ENCODE data around the gene EPN1.
A peak's percentile ranks its signal among the peaks of the same experiment; 100 is the strongest.

Gene EPN1

GRCh38 chr19:55677572-55678028, 2.6 kb downstream of the EPN1 start:
- DNase-seq (ENCODE audit: low read depth): no peak
- no peak for TF ChIP-seq CTCF (IDR thresholded peaks at IDR 0.05; ENCODE audit: control insufficient read depth, extremely low read depth, insufficient read depth)
- peak overlapping the region; percentile 77 for H3K4me3 ChIP-seq (ENCODE audit: low read depth, low read length)

GRCh38 chr19:55678121-55678671, 3.2 kb downstream of the EPN1 start:
- H3K4me3 ChIP-seq (ENCODE audit: low read depth, low read length): peak overlapping the region; percentile 77; the same call in 1 of the 2 replicates
- no peak for TF ChIP-seq CTCF (IDR thresholded peaks at IDR 0.05; ENCODE audit: control insufficient read depth, extremely low read depth, insufficient read depth)
- no peak for DNase-seq (ENCODE audit: low read depth)

GRCh38 chr19:55679343-55680257, 4.6 kb downstream of the EPN1 start:
- DNase-seq (ENCODE audit: low read depth): no peak
- TF ChIP-seq CTCF (IDR thresholded peaks at IDR 0.05; ENCODE audit: control insufficient read depth, extremely low read depth, insufficient read depth): no peak
- H3K4me3 ChIP-seq (ENCODE audit: low read depth, low read length): no peak overlapping the region

GRCh38 chr19:55680339-55681130, 5.5 kb downstream of the EPN1 start:
- DNase-seq (ENCODE audit: low read depth): no peak
- no peak overlapping the region for H3K4me3 ChIP-seq (ENCODE audit: low read depth, low read length)
- no peak for TF ChIP-seq CTCF (IDR thresholded peaks at IDR 0.05; ENCODE audit: control insufficient read depth, extremely low read depth, insufficient read depth)

- no peak overlapping the region for H3K4me3 ChIP-seq (ENCODE audit: low read depth, low read length)
- TF ChIP-seq CTCF (IDR thresholded peaks at IDR 0.05; ENCODE audit: control insufficient read depth, extremely low read depth, insufficient read depth): no peak
- no peak for DNase-seq (ENCODE audit: low read depth)
Measured at GRCh38 chr19:55681131-55682092, 6.4 kb downstream of the EPN1 start.

Measured in LNCaP clone FGC (cell line).